Urothelium cell line (cell line): ENCODE results near the gene RAE1.
"Not testable (repeated sequence)": the region's sequence is repeated elsewhere in the genome, so short reads cannot be mapped to it uniquely, and the experiment has no call there.

ENCODE experiments used
- DNase-seq: peaks from one replicate; pipeline ENCODE4 v3.0.0; 2011; ENCODE audit warnings: low spot score, mixed read lengths
- FAIRE-seq: peaks from 2 replicates; lab custom pipeline; 2011; peaks lifted over from hg19 to GRCh38; lab: Jason Lieb, UNC

Gene RAE1

GRCh38 chr20:57411406-57412283, 60.6 kb downstream of the RAE1 start:
- no peak for DNase-seq
- no peak for FAIRE-seq

- FAIRE-seq, result peak; percentile 55
Measured at GRCh38 chr20:57412347-57413029, 61.4 kb downstream of the RAE1 start.

GRCh38 chr20:57413986-57414385, 62.9 kb downstream of the RAE1 start:
- FAIRE-seq (no peak), DNase-seq (no peak)

More at GRCh38 chr20:57412347-57413029, 61.4 kb downstream of the RAE1 start:
- DNase-seq, result no peak

GRCh38 chr20:57414867-57415592, 64.0 kb downstream of the RAE1 start:
- FAIRE-seq (no peak), DNase-seq (peak; percentile 72)

GRCh38 chr20:57415771-57416170, 64.7 kb downstream of the RAE1 start:
- no peak for FAIRE-seq

GRCh38 chr20:57416296-57417022, 65.4 kb downstream of the RAE1 start:
- FAIRE-seq (no peak), DNase-seq (no peak)

More at GRCh38 chr20:57415771-57416170, 64.7 kb downstream of the RAE1 start:
- DNase-seq, result no peak

GRCh38 chr20:57417051-57417689, 66.1 kb downstream of the RAE1 start:
- DNase-seq (no peak), FAIRE-seq (no peak)

GRCh38 chr20:57417830-57418780, 67.0 kb downstream of the RAE1 start:
- no peak for DNase-seq
- FAIRE-seq, result no peak

GRCh38 chr20:57419479-57419878, 68.4 kb downstream of the RAE1 start:
- FAIRE-seq, DNase-seq: not testable (repeated sequence)

GRCh38 chr20:57420571-57421252, 69.7 kb downstream of the RAE1 start:
- no peak for FAIRE-seq

GRCh38 chr20:57421253-57422220, 70.5 kb downstream of the RAE1 start:
- DNase-seq (no peak), FAIRE-seq (no peak)

More at GRCh38 chr20:57420571-57421252, 69.7 kb downstream of the RAE1 start:
- DNase-seq, result no peak

GRCh38 chr20:57422254-57422653, 71.2 kb downstream of the RAE1 start:
- no peak for FAIRE-seq

GRCh38 chr20:57425150-57426013, 74.3 kb downstream of the RAE1 start:
- DNase-seq (peak; percentile 71), FAIRE-seq (no peak)

More at GRCh38 chr20:57422254-57422653, 71.2 kb downstream of the RAE1 start:
- DNase-seq, result no peak

- no peak for DNase-seq
- peak; percentile 35 for FAIRE-seq
Measured at GRCh38 chr20:57426271-57426689, 75.2 kb downstream of the RAE1 start.

- no peak for FAIRE-seq
- DNase-seq, result no peak
Measured at GRCh38 chr20:57426831-57427230, 75.8 kb downstream of the RAE1 start.
